AG09309 (cell line): ENCODE results near the gene HOXB9.

Source experiments
- DNase-seq: peaks from one replicate; pipeline ENCODE4 v3.0.0-alpha.2; 2010; ENCODE audit warnings: low read depth
- H3K4me3 ChIP-seq: 2 replicates; pipeline ENCODE4 v1.5.1; 2011; ENCODE audit warnings: mild to moderate bottlenecking, low read depth, low read length, moderate library complexity; ENCODE audit not compliant: control insufficient read depth
- TF ChIP-seq, protein P1 (sequence below): IDR thresholded peaks from 2 replicates; pipeline ENCODE4 v1.5.1; 2011; ENCODE audit warnings: mild to moderate bottlenecking, low read depth, low read length, inconsistent platforms; ENCODE audit not compliant: insufficient read depth, control insufficient read depth; ENCODE audit errors: missing control alignments

HOXB9 gene

DNA sequence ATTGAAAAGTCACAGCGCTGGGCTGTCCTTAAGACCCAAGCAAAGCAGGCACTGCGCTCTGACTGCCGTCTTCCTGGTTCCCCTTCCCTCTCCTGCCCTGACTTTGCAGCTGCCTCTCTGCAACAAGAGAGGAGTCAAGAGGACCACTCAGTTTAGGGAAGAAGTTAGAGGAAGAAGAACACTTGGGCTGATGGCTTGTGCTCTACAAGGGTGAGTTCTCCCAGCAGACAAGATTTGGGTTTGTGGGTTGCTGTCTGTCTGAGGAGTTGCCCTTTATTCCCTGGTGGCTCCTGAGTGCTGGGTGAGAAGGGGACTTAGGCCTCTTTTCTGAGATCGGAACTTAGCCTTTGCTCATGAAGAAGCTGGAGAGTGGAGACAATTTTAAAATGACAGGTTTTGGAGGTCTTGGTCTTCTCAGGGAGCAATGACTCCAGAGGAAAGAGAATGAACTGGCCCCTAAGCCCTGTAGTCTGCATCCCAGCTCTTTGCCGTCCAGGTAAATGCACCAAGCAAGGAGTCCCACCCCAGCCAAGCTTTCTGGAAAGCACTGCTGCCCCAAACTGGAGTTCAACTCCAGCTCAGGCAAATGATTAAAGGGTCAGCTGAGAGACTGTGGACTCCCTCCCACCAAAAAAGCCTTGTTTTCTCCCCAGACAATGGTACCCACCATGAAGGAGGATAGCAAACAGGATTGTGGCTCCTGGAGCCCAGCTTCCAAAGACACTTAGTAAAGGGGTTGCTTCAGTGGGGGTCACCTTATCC is 2.7 kb upstream of the HOXB9 start:
- TF ChIP-seq, protein P1, sequence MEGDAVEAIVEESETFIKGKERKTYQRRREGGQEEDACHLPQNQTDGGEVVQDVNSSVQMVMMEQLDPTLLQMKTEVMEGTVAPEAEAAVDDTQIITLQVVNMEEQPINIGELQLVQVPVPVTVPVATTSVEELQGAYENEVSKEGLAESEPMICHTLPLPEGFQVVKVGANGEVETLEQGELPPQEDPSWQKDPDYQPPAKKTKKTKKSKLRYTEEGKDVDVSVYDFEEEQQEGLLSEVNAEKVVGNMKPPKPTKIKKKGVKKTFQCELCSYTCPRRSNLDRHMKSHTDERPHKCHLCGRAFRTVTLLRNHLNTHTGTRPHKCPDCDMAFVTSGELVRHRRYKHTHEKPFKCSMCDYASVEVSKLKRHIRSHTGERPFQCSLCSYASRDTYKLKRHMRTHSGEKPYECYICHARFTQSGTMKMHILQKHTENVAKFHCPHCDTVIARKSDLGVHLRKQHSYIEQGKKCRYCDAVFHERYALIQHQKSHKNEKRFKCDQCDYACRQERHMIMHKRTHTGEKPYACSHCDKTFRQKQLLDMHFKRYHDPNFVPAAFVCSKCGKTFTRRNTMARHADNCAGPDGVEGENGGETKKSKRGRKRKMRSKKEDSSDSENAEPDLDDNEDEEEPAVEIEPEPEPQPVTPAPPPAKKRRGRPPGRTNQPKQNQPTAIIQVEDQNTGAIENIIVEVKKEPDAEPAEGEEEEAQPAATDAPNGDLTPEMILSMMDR = no peak
- DNase-seq = no peak
- H3K4me3 ChIP-seq = no peak overlapping the region

DNA sequence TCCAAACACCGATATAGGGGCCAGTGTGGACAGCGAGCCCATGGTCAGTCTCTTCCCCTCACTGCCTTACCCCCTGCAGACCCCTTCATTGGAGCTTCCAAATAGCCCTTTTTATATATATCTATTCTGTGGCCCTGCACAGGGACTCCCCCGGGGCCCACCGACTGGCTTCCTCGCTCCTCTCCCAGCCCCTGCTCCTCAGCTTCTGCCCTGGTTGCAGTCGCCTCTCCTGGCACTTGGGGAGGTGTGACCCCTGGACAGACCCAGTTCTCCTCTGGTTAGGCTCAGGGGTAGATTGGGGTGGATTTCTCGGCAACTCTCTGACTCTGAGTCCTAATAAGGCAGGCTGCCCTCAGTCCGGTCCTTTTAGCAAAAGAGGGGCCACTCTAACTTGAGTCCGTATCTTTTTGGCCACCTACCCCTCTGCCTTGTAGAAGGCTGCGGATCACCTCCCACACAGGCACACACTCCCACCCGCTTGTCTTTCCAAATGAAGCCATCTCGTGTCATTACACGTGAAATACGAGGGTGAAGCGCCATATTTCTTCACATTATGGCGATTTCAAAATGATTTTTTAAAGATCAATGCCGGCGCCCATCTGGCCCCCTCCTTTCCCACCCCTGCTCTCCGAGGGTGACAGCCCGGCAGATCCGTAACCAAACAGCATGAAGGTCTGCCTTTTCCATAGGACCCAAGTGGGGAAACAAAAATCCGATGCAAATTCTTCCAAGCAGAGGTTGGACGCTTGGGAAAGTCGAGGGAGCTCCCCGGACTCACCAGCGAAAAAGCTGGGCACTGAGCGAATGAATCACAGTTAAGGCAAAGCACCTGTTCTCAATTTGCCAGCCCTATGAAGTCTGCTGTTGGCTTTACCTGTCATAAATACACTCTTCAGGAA is 1.7 kb upstream of the HOXB9 start:
- no peak for DNase-seq
- H3K4me3 ChIP-seq = no peak overlapping the region
- TF ChIP-seq, protein P1 = no peak

DNA sequence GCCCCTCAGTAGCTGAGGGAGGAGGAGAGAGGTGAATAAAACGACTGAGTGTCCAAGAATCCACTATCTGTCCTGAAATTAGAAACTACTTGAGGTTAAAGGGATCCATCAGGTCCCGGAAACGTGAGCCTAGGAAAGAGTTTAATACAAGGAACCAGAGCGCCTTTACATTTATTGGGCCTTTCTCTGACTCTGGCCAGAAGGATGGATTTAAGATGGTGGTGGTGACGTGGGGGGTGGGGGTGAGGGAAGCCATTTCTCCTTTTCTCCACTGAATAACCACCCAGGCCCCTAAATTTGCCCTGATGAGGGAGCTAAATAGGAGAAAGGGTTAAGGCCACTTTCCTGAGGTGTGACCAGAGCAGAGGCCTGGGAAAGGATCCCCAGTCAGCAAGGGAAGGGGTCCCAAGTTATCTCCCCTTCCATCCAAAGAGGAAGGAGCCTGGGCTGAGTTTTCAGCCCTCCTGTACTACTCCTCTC is 1.0 kb upstream of the HOXB9 start:
- DNase-seq = no peak
- TF ChIP-seq, protein P1 = no peak
- no peak overlapping the region for H3K4me3 ChIP-seq

DNA sequence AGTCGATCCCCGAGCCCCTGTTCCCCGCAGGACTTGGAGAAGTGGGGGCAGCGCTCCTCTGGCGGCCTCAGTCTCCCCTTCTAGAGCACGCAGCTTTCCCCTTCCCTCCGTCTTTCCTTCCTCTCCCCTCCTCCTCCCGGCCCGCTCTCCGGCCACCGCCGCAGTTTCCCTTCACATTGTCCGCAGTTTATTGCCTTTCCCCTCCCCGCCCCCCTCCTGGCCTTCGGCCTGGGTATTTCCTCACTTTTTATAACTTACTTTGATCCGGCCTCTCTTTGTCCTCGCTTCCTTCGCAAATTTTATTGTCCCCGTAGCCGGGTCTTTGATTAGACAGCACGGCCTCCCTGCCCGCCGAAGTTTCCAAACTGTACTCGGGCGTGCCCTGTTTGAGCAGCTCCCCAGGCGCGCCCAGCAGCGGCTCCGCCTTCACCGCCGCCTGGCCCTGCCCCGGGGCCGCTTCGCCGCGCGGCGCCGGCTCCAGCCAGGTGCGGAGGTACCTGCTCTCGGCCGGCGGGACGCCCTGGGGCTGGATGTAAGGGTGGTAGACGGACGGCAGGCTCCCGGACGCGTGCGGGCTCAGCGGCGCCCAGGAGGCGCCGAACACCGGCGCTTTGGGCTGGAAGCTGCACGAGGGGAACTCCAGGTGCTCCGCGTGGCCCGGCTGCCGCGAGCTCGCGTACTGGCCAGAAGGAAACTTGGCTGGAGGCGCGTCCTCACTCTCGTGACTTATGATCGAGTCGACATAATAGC is 488 bp downstream of the HOXB9 start:
- no peak for DNase-seq

DNA sequence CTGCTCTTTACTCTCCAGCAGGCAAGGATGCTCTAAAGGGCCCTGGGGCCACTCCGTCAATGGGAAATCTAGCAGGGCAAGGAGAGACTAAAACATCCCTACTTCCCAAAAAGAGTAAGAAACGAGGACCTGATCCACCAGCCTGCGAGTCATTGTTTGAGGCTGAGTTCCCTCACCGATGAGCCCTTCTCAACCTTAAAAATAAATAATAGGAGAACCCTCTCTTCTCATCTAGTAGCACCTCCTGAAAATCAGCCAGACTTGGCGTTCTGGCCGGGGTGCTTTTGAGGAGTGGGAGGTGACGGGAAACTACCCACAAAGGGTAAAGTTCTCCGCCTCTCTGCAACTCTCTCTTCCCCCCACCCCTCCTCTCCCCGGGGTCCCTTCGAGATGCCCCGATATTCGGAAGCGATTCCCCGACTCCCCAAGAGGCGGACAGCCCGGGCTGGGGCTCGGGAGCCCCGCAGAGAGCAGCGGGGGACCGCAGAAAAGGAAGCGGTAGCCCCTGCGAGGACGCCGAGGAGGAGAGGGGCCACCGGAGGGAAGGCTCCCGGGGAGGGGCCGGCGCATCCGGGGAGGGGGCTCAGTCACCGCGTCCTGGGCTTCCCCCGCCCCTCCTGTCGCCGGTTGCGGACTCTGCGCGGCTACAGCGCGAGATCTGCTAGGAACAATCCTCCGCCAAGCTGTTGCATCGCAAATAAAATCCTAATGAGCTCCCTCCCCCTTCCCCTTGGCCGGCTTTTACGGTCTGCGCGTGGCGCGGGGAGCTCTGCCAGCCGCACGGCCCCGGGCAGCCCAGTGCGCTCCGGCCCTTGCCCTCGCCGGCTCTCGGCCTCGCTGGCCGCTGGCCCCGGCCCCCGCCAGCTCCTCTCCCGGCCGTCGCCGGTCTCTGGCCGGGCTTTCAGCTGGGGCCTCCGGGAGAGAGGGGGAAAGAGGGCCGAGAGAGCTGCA is 1.3 kb downstream of the HOXB9 start:
- DNase-seq = no peak
- H3K4me3 ChIP-seq = no peak overlapping the region
- TF ChIP-seq, protein P1 = no peak

More for the DNA sequence above, 488 bp downstream of the HOXB9 start:
- peak overlapping the region; percentile 16 for H3K4me3 ChIP-seq
- TF ChIP-seq, protein P1 = no peak
